Panc1 (cell line): ENCODE measurements around the gene CCS.

ENCODE experiments used
- POLR2AphosphoS5 ChIP-seq: IDR thresholded peaks from 2 replicates; pipeline ENCODE4 v1.6.1; 2012; ENCODE audit warnings: mild to moderate bottlenecking, low read depth, low read length, moderate library complexity
- SIN3A ChIP-seq: IDR thresholded peaks from 2 replicates; pipeline ENCODE4 v1.6.1; 2012; ENCODE audit warnings: low read depth, mild to moderate bottlenecking, low read length, moderate library complexity, borderline replicate concordance; ENCODE audit not compliant: insufficient read depth
- TF ChIP-seq, protein P1 (sequence below): fragments of 450-650 bp; IDR thresholded peaks from 2 replicates; pipeline ENCODE4 v1.5.1; 2017; ENCODE audit warnings: mild to moderate bottlenecking
- TF ChIP-seq, protein P2 (sequence below), 2 experiments: IDR thresholded peaks; 2 replicates each; pipeline ENCODE4 v1.6.1; 2011 to 2012; ENCODE audit warnings: low read depth in 2 of 2, control low read depth in 1 of 2, low read length in 1 of 2, mild to moderate bottlenecking in 1 of 2, moderate library complexity in 1 of 2; ENCODE audit not compliant: insufficient read depth in 1 of 2

DNA sequence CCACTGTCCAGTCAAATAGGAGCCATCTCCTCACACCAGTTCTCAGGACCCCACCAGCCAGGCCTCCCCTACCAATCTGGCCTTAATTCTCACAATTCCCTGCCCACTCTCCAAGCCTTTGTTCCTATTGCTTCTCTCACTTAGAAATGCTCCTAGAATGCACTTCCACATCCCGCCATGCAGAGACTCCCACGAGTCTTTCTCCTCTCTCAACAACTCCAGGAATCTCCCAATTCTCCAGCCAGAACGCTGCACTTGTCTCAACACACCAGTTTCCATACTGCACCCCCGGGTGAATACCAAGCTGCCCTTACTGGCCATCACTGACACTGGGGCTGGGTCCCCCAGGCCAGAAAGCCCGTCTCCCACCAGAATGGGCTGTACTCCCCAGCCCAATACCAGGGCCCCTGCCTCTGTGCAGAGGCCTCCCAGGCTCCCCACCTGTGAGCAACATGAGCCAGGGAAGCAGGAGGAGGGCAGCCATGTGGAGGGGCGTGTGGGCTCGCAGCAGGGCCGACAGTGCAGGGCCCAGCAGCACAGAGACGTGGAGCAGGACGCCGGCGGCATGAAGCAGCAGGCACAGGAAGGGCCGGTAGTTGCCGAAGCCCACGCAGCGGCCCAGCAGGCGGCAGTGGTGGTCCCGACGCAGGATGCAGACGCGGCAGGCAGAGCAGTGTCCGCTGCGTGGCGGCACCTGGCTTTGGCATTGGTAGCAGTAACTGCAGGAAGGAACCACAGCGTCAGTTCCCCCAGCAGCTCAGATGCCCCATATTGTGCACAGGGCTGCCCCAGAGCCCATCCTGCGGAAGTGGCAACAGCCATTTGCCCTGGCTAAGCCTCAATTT is 49.5 kb upstream of the CCS start:
- TF ChIP-seq POLR2AphosphoS5 (no peak; the same call in 1 of the 2 replicates), SIN3A (no peak)
- TF ChIP-seq, protein P1, sequence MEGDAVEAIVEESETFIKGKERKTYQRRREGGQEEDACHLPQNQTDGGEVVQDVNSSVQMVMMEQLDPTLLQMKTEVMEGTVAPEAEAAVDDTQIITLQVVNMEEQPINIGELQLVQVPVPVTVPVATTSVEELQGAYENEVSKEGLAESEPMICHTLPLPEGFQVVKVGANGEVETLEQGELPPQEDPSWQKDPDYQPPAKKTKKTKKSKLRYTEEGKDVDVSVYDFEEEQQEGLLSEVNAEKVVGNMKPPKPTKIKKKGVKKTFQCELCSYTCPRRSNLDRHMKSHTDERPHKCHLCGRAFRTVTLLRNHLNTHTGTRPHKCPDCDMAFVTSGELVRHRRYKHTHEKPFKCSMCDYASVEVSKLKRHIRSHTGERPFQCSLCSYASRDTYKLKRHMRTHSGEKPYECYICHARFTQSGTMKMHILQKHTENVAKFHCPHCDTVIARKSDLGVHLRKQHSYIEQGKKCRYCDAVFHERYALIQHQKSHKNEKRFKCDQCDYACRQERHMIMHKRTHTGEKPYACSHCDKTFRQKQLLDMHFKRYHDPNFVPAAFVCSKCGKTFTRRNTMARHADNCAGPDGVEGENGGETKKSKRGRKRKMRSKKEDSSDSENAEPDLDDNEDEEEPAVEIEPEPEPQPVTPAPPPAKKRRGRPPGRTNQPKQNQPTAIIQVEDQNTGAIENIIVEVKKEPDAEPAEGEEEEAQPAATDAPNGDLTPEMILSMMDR: no peak
- TF ChIP-seq, protein P2, sequence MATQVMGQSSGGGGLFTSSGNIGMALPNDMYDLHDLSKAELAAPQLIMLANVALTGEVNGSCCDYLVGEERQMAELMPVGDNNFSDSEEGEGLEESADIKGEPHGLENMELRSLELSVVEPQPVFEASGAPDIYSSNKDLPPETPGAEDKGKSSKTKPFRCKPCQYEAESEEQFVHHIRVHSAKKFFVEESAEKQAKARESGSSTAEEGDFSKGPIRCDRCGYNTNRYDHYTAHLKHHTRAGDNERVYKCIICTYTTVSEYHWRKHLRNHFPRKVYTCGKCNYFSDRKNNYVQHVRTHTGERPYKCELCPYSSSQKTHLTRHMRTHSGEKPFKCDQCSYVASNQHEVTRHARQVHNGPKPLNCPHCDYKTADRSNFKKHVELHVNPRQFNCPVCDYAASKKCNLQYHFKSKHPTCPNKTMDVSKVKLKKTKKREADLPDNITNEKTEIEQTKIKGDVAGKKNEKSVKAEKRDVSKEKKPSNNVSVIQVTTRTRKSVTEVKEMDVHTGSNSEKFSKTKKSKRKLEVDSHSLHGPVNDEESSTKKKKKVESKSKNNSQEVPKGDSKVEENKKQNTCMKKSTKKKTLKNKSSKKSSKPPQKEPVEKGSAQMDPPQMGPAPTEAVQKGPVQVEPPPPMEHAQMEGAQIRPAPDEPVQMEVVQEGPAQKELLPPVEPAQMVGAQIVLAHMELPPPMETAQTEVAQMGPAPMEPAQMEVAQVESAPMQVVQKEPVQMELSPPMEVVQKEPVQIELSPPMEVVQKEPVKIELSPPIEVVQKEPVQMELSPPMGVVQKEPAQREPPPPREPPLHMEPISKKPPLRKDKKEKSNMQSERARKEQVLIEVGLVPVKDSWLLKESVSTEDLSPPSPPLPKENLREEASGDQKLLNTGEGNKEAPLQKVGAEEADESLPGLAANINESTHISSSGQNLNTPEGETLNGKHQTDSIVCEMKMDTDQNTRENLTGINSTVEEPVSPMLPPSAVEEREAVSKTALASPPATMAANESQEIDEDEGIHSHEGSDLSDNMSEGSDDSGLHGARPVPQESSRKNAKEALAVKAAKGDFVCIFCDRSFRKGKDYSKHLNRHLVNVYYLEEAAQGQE (IDR thresholded peaks at IDR 0.05; ENCODE audit: insufficient read depth in 1 of 2, low read depth in 2 of 2, low read length in 1 of 2): no peak
